Nephron (organoid): ENCODE results near the gene OARD1.
A peak's percentile ranks its signal among the peaks of the same experiment; 100 is the strongest.

Source experiments
- H3K27ac Mint-ChIP-seq, 3 experiments: 2 replicates each; pipeline ENCODE4 v1.8.0; 2020; ENCODE audit warnings: mixed read lengths in 3 of 3, mild to moderate bottlenecking in 2 of 3, moderate library complexity in 1 of 3
- H3K27me3 Mint-ChIP-seq: 2 replicates; pipeline ENCODE4 v1.8.0; 2021; ENCODE audit warnings: low read depth, mild to moderate bottlenecking, moderate library complexity, mixed read lengths
- H3K36me3 Mint-ChIP-seq: 2 replicates; pipeline ENCODE4 v1.8.0; 2020; ENCODE audit warnings: low read depth, mixed read lengths
- H3K4me1 Mint-ChIP-seq: 2 replicates; pipeline ENCODE4 v1.8.0; 2020; ENCODE audit warnings: mixed read lengths
- H3K4me3 Mint-ChIP-seq, 3 experiments: 2 replicates each; pipeline ENCODE4 v1.8.0; 2020; ENCODE audit warnings: mild to moderate bottlenecking in 3 of 3, mixed read lengths in 3 of 3, moderate library complexity in 2 of 3
- H3K9me3 Mint-ChIP-seq: 2 replicates; pipeline ENCODE4 v1.8.0; 2020; ENCODE audit warnings: mixed read lengths
- TF ChIP-seq, protein P1 (sequence below), 3 experiments: fragments of 200-600 bp; sonication (generic); IDR thresholded peaks; one replicate each; pipeline ENCODE4 v1.5.0; 2021; ENCODE audit warnings: antibody characterized with exemption in 3 of 3; ENCODE audit not compliant: unreplicated experiment in 3 of 3

Gene OARD1

DNA sequence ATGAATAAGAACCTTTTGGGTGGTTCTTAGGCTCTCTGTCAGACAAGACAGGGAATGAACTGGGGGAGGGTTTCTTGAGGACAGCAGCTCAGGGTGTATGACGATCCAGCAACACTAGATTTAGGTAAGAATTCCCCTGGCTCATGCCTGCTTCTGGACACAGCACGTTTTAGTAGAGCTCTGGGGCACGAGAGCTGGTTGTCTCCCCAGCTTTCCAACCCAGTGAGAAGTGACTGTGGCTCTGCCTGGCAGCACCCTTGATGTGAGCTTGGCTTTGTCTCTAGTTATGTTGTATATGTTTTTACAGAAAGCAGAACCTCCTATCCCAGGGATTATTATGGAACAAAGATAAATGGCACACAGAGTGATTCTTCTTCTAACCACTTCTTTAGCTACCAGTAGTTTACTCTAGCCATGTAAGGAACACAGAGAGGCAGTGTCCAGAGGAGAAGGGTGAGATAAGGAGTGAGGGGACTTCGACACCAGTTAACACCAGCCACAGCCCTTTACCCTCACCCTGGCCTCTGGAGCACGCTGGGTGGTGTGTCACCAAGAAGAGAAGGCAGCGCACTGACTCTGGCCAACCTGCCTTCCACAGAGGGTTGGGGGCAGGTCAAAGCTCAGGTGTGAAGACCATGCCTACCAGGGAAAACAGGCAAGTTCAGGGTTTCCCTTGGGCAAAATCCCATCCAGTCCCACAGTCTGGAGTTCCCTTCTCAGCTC is 15.2 kb downstream of the OARD1 start:
- peak overlapping the region in 2 of 3 experiments; percentile 41 to 92 for H3K4me3 Mint-ChIP-seq
- H3K4me1 Mint-ChIP-seq, result peaks cover 87% of the 10 kb centered on the region
- peaks cover 10% of the 10 kb centered on the region for H3K27me3 Mint-ChIP-seq
- peaks cover 5% of the 10 kb centered on the region for H3K36me3 Mint-ChIP-seq
- TF ChIP-seq, protein P1, sequence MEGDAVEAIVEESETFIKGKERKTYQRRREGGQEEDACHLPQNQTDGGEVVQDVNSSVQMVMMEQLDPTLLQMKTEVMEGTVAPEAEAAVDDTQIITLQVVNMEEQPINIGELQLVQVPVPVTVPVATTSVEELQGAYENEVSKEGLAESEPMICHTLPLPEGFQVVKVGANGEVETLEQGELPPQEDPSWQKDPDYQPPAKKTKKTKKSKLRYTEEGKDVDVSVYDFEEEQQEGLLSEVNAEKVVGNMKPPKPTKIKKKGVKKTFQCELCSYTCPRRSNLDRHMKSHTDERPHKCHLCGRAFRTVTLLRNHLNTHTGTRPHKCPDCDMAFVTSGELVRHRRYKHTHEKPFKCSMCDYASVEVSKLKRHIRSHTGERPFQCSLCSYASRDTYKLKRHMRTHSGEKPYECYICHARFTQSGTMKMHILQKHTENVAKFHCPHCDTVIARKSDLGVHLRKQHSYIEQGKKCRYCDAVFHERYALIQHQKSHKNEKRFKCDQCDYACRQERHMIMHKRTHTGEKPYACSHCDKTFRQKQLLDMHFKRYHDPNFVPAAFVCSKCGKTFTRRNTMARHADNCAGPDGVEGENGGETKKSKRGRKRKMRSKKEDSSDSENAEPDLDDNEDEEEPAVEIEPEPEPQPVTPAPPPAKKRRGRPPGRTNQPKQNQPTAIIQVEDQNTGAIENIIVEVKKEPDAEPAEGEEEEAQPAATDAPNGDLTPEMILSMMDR (IDR thresholded peaks at IDR 0.05; ENCODE audit: unreplicated experiment in 3 of 3), result no peak
- peak overlapping the region in 2 of 3 experiments; percentile 57 to 91 for H3K27ac Mint-ChIP-seq
- H3K9me3 Mint-ChIP-seq, result no peaks in the 10 kb centered on the region

DNA sequence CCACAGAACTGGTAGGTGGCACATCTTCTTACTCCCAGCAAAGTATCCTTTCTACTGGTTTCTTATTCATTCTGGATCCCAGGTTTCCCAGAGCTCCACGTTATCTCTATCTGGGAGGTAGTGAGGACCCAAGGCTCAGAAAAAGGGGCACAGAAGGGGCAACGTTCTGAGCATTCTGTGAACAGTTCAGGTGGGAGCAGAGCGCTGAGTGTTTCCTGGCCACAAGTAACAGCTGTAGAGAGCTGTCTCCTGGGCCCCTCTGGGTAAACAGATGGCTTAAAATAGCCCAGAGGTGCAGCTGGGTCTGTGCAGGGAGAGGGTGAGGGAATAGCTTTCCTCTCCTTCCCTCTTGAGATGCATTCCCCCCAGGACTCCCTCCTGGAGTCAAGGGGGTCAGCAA is 17.0 kb downstream of the OARD1 start:
- H3K27me3 Mint-ChIP-seq, result peaks cover 10% of the 10 kb centered on the region
- no peaks in the 10 kb centered on the region for H3K9me3 Mint-ChIP-seq
- H3K4me1 Mint-ChIP-seq, result peaks cover 84% of the 10 kb centered on the region
- peak overlapping the region; percentile 44 to 92 (median 84) for H3K4me3 Mint-ChIP-seq
- TF ChIP-seq, protein P1 (IDR thresholded peaks at IDR 0.05; ENCODE audit: unreplicated experiment in 3 of 3), result no peak
- H3K36me3 Mint-ChIP-seq, result no peaks in the 10 kb centered on the region
- H3K27ac Mint-ChIP-seq, result peak overlapping the region; percentile 8 to 67 (median 31)

DNA sequence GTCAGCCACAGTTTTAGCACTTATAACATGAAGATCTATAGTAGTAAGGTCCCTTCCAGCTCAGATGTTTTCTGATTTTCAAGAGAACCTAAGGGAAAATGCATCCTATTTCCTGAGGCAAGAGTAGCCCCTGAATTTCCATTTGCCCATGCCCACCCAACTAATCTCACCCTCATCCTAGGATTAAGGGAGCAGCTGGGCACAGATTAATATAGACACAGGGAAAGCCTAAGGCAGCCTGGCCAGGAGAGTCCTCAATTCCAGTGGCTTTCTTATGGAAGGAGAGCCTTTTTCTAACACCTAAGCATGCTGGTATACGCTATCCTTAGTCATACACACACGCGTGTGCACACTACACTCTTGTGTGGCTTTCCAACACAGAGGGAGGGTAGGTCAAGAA is 17.6 kb downstream of the OARD1 start:
- Mint-ChIP-seq H3K27me3 (peaks cover 10% of the 10 kb centered on the region), H3K27ac (peak overlapping the region; percentile 3 to 67 (median 47)), H3K9me3 (no peaks in the 10 kb centered on the region), H3K36me3 (no peaks in the 10 kb centered on the region), H3K4me1 (peaks cover 84% of the 10 kb centered on the region), H3K4me3 (peak overlapping the region; percentile 9 to 92 (median 84))
- TF ChIP-seq, protein P1 (IDR thresholded peaks at IDR 0.05; ENCODE audit: unreplicated experiment in 3 of 3), result no peak

DNA sequence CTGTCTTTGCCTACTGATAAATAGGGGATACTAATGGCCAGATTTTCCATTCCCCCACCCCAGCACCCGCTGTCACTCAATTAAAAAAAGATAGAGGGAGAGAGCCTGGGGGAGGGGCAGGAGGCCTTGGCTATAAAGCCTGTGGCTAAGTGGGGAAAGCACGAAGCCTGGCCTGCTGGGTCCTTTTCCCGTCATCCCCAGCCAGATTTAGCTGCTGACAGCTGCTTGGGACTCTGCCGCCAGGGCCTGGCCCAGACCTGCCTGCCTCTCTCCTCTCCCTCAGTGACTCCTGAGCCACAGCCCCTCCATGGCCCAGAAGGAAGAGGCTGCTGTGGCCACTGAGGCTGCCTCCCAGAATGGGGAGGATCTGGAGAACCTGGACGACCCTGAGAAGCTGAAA is 19.1 kb downstream of the OARD1 start, which contains the start of gene APOBEC2:
TSS of gene APOBEC2 (plus strand) at position 162 of the 400 bp plus-strand sequence. CDS start at position 308, 146 bp downstream.
- Mint-ChIP-seq H3K36me3 (no peaks in the 10 kb centered on the region), H3K4me1 (peaks cover 85% of the 10 kb centered on the region), H3K27ac (peak within 1 kb of the TSS; percentile 45 to 80 (median 73)), H3K9me3 (no peaks in the 10 kb centered on the region), H3K27me3 (peaks cover 10% of the 10 kb centered on the region), H3K4me3 (peak within 1 kb of the TSS; percentile 47 to 92 (median 84))
- TF ChIP-seq, protein P1 (IDR thresholded peaks at IDR 0.05; ENCODE audit: unreplicated experiment in 3 of 3), result no peak

DNA sequence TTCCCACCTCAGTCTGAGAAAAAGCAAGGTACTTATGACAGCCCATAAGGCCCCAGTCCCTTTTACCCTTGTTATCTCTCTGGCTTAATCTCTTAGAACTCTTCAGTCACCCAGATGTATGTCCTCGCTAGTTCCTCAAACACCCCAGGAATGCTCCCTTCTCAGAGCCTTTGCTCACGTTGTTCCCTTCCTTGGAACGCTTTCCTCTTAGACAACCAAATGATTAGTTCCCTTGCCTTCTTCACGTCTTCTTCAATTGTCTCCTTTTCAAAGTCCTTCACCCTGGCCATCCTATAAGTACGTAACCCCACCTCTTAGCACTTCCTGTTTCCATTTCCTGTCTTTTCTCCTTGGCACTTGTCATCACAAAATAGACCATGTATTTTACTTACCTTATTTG is 20.3 kb downstream of the OARD1 start:
- Mint-ChIP-seq H3K9me3 (no peaks in the 10 kb centered on the region), H3K4me3 (peak overlapping the region in 1 of 3 experiments; percentile 1)
- TF ChIP-seq, protein P1 (IDR thresholded peaks at IDR 0.05; ENCODE audit: unreplicated experiment in 3 of 3), result no peak

DNA sequence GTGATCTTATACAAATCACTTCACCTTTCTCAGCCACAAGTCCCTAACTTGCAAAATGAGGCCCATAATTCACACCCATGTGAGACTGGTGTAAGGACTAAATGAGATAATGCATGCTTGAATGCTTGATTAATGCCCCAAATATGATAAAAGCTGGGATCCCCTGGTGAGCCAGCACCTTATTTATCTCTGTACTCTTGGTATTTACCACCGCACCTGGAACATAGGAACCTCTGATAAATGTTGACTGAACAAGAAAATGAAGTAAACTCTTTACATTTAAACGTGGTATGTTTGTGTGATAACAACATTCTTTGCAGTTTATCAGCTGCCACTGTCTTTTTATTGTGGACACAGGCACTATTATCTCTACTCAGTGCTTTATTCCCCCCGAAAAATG is 21.6 kb downstream of the OARD1 start:
- H3K4me3 Mint-ChIP-seq, result no peak overlapping the region
- no peaks in the 10 kb centered on the region for H3K9me3 Mint-ChIP-seq
- TF ChIP-seq, protein P1 (IDR thresholded peaks at IDR 0.05; ENCODE audit: unreplicated experiment in 3 of 3), result no peak
- H3K27me3 Mint-ChIP-seq, result peaks cover 13% of the 10 kb centered on the region
- peaks cover 84% of the 10 kb centered on the region for H3K4me1 Mint-ChIP-seq
- H3K27ac Mint-ChIP-seq, result peak overlapping the region in 1 of 3 experiments; percentile 24
- H3K36me3 Mint-ChIP-seq, result no peaks in the 10 kb centered on the region

More for the DNA sequence above, 20.3 kb downstream of the OARD1 start:
- Mint-ChIP-seq H3K36me3 (no peaks in the 10 kb centered on the region), H3K4me1 (peaks cover 82% of the 10 kb centered on the region), H3K27me3 (peaks cover 12% of the 10 kb centered on the region), H3K27ac (peak overlapping the region in 1 of 3 experiments; percentile 39)
